Measurements from ENCODE around the gene LYZ. TPM values are rescaled to one million over a fixed set of nuclear protein-coding genes. Genes with fewer than 3 reads are reported as not detected.
A peak's percentile ranks its signal among the peaks of the same experiment; 100 is the strongest.

LYZ gene
- total RNA-seq, 2 experiments from 2014 or later, result not detected

DNA sequence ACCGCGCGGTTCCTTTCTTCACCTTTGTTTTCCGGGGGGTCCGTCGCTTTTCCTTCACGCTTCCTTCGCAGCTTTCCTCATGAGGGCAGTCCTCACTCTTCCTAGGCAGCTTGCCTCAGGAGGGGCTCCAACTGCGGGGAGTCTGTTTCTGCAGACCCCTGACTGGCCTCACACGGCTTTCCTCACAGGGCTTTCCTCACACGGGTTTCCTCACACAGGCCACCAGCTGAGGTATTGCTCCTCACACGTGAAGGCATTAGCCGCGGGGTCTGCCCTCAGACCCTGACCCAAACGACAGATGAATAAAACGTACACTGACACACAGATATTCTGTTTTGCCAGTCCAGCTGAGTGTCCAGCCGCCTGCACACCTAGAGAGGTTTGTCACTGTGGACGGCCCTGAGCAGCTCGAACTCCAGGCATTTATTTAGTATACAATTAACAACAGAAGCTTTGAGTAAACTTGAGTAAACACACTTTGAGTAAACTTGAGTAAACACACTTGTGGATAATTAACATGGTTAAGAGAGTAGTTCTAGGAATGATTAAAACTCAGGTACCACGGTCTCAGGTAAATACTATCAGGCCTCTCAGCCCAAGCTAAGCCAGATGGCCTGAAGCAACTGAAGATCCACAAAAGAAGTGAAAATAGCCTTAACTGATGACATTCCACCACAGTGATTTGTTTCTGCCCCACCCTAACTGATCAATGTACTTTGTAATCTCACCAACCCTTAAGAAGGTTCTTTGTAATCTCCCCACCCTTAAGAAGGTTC, 16.1 kb upstream of the LYZ start:
- Mint-ChIP-seq H3K9me3 (no peaks in the 10 kb centered on the region), H3K4me3 (peak overlapping the region; percentile 57), H3K27me3 (no peaks in the 10 kb centered on the region), H3K36me3 (no peaks in the 10 kb centered on the region), H3K27ac (peak overlapping the region; percentile 73), H3K4me1 (peaks cover 43% of the 10 kb centered on the region)
- DNase-seq, result no peak

GRCh38 chr12:69332815-69333358, 15.3 kb upstream of the LYZ start:
- no peaks in the 10 kb centered on the region for H3K27me3 Mint-ChIP-seq
- H3K27ac Mint-ChIP-seq, result peak overlapping the region; percentile 59
- peaks cover 46% of the 10 kb centered on the region for H3K4me1 Mint-ChIP-seq

DNA sequence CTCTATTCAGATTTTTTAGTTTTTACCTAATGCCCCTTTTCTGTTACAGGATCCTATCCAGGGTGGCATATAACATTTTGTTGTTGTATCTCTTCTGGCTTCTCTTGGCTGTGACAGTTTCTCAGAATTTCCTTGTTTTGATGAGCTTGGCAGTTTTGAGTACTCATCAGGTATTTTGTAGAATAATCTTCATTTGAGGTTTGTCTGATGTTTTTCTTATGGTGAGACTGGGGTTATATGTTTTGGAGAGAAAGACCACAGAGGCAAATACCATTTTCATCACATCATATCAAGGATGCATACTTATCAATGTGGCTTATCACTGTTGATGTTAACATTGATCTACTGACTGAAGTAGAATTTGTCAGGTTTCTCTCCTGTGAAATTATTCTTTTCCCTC, 14.0 kb upstream of the LYZ start:
- no peaks in the 10 kb centered on the region for H3K9me3 Mint-ChIP-seq
- DNase-seq, result no peak
- H3K27me3 Mint-ChIP-seq, result no peaks in the 10 kb centered on the region
- no peaks in the 10 kb centered on the region for H3K36me3 Mint-ChIP-seq
- no peak overlapping the region for H3K27ac Mint-ChIP-seq
- H3K4me1 Mint-ChIP-seq, result peaks cover 37% of the 10 kb centered on the region
- no peak overlapping the region for H3K4me3 Mint-ChIP-seq

More at GRCh38 chr12:69332815-69333358, 15.3 kb upstream of the LYZ start:
- Mint-ChIP-seq H3K9me3 (no peaks in the 10 kb centered on the region), H3K36me3 (no peaks in the 10 kb centered on the region), H3K4me3 (no peak overlapping the region)
- DNase-seq, result no peak

GRCh38 chr12:69337311-69338090, 10.7 kb upstream of the LYZ start:
- Mint-ChIP-seq H3K27ac (no peak overlapping the region), H3K4me3 (no peak overlapping the region), H3K4me1 (peaks cover 23% of the 10 kb centered on the region), H3K9me3 (no peaks in the 10 kb centered on the region), H3K27me3 (no peaks in the 10 kb centered on the region), H3K36me3 (no peaks in the 10 kb centered on the region)
- DNase-seq, result no peak

DNA sequence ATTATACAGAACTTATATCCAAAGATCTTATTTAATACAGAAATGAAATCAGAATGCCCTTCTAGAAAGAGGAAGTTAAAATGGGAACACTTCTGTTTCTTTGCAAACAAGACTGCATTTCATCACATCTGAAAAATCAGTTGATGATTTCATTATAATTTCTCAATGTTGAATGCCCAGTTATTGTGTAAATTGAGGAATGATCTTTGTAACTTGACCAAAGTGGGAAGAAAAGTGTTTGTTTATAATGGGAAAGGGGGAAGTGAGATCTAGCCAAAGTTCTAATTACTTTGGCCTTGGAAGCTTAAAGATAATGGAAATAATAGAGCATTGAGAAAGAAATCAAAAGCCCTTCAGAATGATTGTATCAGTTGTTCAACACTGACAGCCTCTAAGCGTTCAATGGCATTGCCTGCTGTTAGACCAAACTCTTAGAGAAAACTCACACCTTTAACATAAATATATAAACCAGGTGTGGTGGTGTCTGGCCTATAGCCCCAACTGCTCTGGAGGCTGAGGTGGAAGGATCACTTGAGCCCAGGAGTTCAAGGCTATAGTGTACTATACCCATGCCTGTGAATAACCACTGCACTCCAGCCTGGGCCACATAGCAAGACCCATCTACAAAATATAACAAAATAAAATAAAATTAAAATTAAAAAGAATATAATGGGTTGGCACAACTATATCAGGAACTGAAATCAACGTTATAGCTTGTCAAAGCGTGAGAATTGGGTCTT, 9.9 kb upstream of the LYZ start:
- H3K27me3 Mint-ChIP-seq, result no peaks in the 10 kb centered on the region
- DNase-seq, result no peak
- no peaks in the 10 kb centered on the region for H3K9me3 Mint-ChIP-seq
- H3K4me3 Mint-ChIP-seq, result no peak overlapping the region
- H3K4me1 Mint-ChIP-seq, result peaks cover 18% of the 10 kb centered on the region
- H3K27ac Mint-ChIP-seq, result no peak overlapping the region
- no peaks in the 10 kb centered on the region for H3K36me3 Mint-ChIP-seq

DNA sequence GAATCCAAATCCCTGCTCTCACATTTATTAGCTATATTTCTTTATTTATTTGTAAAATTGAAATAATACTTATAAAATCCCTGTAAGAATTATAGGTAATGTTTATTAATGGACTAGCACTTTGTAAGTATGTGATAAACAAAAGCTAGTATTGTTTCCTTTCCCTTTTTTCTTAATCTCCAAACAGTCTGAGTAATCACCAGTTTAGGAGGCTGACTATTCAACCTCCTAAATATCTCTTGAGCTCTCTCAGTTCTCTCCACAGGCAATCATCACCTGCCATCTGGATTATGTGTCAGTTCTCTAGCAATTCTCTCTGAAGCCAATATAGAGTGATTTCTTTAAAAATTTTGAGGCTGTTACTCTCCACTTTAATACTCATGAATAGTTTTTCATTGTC, 9.2 kb upstream of the LYZ start:
- Mint-ChIP-seq H3K4me1 (peaks cover 17% of the 10 kb centered on the region), H3K9me3 (no peaks in the 10 kb centered on the region), H3K36me3 (no peaks in the 10 kb centered on the region), H3K27me3 (no peaks in the 10 kb centered on the region), H3K4me3 (no peak overlapping the region), H3K27ac (no peak overlapping the region)
- DNase-seq, result no peak

GRCh38 chr12:69339999-69340398, 8.2 kb upstream of the LYZ start:
- no peak overlapping the region for H3K4me3 Mint-ChIP-seq
- H3K36me3 Mint-ChIP-seq, result no peaks in the 10 kb centered on the region
- peaks cover 6% of the 10 kb centered on the region for H3K4me1 Mint-ChIP-seq
- no peaks in the 10 kb centered on the region for H3K27me3 Mint-ChIP-seq
- no peaks in the 10 kb centered on the region for H3K9me3 Mint-ChIP-seq
- H3K27ac Mint-ChIP-seq, result no peak overlapping the region
- no peak for DNase-seq

- Mint-ChIP-seq H3K27me3 (no peaks in the 10 kb centered on the region), H3K27ac (no peak overlapping the region), H3K4me1 (peaks cover 6% of the 10 kb centered on the region), H3K4me3 (no peak overlapping the region), H3K36me3 (no peaks in the 10 kb centered on the region), H3K9me3 (no peaks in the 10 kb centered on the region)
- DNase-seq, result no peak
Observed at GRCh38 chr12:69341328-69341727, 6.9 kb upstream of the LYZ start.

DNA sequence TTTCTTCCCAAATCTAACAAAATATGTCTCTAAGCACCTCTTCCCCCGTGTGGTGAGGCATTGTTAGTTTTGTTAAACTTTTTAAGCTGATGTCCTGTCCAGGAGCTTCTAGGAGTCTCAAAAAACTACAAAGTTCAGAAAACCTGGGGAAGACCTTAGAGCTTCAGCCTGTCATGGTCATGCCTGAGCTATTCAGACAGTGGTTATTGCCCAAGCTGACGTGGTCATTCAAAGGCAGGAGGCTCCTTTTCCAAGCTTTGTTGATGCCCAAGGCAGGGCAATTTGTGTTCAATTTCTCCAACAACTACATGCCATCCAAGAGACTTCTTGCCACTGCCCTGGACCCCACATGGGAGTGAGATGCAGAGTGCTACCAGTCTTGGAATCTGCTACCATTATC, 5.8 kb upstream of the LYZ start:
- Mint-ChIP-seq H3K27me3 (no peaks in the 10 kb centered on the region), H3K4me3 (no peak overlapping the region), H3K4me1 (peaks cover 2% of the 10 kb centered on the region), H3K36me3 (no peaks in the 10 kb centered on the region), H3K9me3 (no peaks in the 10 kb centered on the region), H3K27ac (no peak overlapping the region)
- no peak for DNase-seq

DNA sequence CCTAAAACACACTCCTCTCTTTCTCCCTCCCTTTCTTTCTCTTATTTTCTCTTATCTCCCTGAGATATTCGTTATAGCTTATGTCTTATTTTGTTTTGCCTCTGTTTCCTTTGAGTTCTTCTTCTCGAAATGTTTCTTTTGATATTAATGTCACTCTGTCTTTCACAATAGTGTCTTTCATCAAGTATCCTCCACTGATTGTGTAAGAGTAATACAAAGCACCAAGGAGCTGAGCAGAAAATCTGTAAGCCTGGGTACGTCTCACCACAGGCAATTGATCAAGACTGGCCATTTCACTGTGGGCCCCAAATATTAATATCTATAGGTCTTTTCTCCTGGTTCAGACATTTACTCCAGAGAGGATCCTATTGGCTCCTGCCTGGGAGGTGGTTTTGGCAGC, 4.8 kb upstream of the LYZ start:
- H3K9me3 Mint-ChIP-seq, result no peaks in the 10 kb centered on the region
- H3K36me3 Mint-ChIP-seq, result no peaks in the 10 kb centered on the region
- no peak overlapping the region for H3K4me3 Mint-ChIP-seq

DNA sequence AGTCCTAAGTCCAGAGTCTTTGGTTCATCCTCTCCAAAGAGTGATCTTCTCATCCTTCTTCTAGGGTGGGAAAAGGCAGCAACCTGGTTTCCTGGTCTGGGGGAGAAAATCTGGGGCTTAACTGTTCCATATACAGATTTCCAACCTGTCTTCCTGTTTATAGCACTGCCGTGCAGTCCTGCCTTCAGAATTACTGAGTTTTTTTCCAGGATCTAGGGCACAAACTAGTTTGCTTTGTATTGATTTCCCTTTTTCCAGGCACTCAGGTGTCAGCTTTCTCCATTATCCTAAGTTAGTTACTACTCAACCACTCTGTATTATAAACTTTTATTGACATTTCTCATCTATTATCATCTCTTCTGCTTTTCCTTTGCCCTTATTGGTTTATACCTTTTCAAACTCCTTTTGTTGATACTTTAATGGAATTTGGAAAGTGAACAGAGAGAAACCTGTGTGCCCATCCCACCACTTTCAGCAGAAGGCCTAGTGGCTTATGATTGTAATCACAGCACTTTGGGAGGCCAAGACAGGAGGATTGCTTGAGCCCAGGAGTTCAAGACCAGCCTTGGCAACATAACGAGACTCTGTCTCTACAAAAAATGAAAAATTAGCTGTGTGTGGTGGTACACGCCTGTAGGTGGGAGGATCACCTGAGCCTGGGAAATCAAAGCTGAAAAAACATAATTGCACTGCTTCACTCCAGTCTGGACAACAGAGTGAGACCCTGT, 4.1 kb upstream of the LYZ start:
- Mint-ChIP-seq H3K27me3 (no peaks in the 10 kb centered on the region), H3K27ac (no peak overlapping the region), H3K4me1 (no peaks in the 10 kb centered on the region), H3K36me3 (no peaks in the 10 kb centered on the region), H3K4me3 (no peak overlapping the region), H3K9me3 (no peaks in the 10 kb centered on the region)
- no peak for DNase-seq

More for the DNA sequence above, 4.8 kb upstream of the LYZ start:
- Mint-ChIP-seq H3K27me3 (no peaks in the 10 kb centered on the region), H3K4me1 (no peaks in the 10 kb centered on the region), H3K27ac (no peak overlapping the region)
- no peak for DNase-seq

GRCh38 chr12:69345077-69345476, 3.1 kb upstream of the LYZ start:
- DNase-seq, result no peak
- Mint-ChIP-seq H3K4me1 (no peaks in the 10 kb centered on the region), H3K4me3 (no peak overlapping the region), H3K27ac (no peak overlapping the region), H3K9me3 (no peaks in the 10 kb centered on the region), H3K27me3 (no peaks in the 10 kb centered on the region), H3K36me3 (no peaks in the 10 kb centered on the region)

DNA sequence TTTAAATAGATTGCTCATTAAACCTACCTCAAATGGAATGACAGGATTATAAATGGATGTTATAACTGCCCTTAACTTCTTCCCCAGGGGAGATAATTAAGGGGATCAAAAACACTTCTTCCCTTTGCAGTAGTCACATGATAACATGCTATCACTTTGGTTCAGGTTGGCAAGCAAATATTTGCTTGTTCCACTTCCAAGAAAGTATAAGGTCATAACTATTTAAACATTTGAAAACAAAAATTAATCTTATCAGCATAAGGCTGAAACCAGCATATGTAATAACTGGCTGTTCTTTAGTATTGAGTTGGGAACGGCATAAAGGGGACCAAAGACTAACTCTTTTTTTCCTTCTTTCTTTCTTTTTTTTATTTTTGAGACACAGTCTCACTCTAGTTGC, 2.4 kb upstream of the LYZ start:
- no peak for DNase-seq
- Mint-ChIP-seq H3K9me3 (no peaks in the 10 kb centered on the region), H3K27ac (no peak overlapping the region), H3K4me3 (no peak overlapping the region), H3K36me3 (no peaks in the 10 kb centered on the region), H3K4me1 (no peaks in the 10 kb centered on the region), H3K27me3 (no peaks in the 10 kb centered on the region)

DNA sequence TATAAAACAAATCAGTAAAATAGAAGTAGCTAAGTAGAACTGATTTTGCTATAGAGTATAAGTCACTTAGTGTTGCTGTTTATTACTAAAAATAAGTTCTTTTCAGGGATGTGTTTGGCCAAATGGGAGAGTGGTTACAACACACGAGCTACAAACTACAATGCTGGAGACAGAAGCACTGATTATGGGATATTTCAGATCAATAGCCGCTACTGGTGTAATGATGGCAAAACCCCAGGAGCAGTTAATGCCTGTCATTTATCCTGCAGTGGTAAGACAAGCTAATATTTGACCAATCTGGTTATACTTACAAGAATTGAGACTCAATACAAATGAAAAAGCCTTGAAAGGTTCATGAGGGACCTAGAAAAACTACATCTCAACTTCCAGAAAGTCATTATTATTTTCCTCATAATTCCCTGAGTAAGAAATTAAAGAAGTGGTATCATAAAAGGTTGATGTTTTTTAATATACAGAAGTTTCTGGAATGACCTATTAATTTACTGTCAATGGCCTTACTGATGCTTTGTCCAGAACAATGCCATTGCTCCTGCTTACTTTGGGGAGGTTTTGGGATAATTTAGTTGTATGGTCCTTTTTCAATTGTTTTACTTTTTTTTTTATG, 1.9 kb downstream of the LYZ start:
- H3K4me3 Mint-ChIP-seq, result no peak overlapping the region
- H3K27ac Mint-ChIP-seq, result no peak overlapping the region
- H3K9me3 Mint-ChIP-seq, result no peaks in the 10 kb centered on the region
- H3K36me3 Mint-ChIP-seq, result no peaks in the 10 kb centered on the region
- H3K27me3 Mint-ChIP-seq, result no peaks in the 10 kb centered on the region
- H3K4me1 Mint-ChIP-seq, result no peaks in the 10 kb centered on the region
- no peak for DNase-seq

All from activated naive CD8-positive, alpha-beta T cell treated with anti-CD3 and anti-CD28 coated beads for 36 hours (primary cell).